KOPT-K1 (cell line): ENCODE data around the gene FHIT.
"Not testable (repeated sequence)": the region's sequence is repeated elsewhere in the genome, so short reads cannot be mapped to it uniquely, and the experiment has no call there.

Experiments
- H3K27ac ChIP-seq: fragments of 200-600 bp; sonication (generic); 2 replicates; pipeline ENCODE4 v1.5.1; 2016; ENCODE audit warnings: antibody characterized with exemption, mild to moderate bottlenecking, low read depth, low read length; ENCODE audit not compliant: poor library complexity, severe bottlenecking
- H3K36me3 ChIP-seq: fragments of 200-600 bp; sonication (generic); 2 replicates; pipeline ENCODE4 v1.5.1; 2017; ENCODE audit warnings: antibody characterized with exemption, mild to moderate bottlenecking, low read length, moderate library complexity; ENCODE audit not compliant: insufficient read depth
- H3K9me3 ChIP-seq: fragments of 200-600 bp; sonication (generic); 2 replicates; pipeline ENCODE4 v1.5.1; 2017; ENCODE audit warnings: antibody characterized with exemption, low read length, mild to moderate bottlenecking; ENCODE audit not compliant: insufficient read depth, poor library complexity, severe bottlenecking

FHIT gene

GRCh38 chr3:60913474-60913873 lies 337.8 kb downstream of the FHIT start:
- no peaks in the 10 kb centered on the region for H3K9me3 ChIP-seq
- no peaks in the 10 kb centered on the region for H3K36me3 ChIP-seq
- H3K27ac ChIP-seq = no peak overlapping the region

- Histone ChIP-seq H3K36me3 (no peaks in the 10 kb centered on the region), H3K27ac (no peak overlapping the region), H3K9me3 (no peaks in the 10 kb centered on the region)
These were observed 338.4 kb downstream of the FHIT start for GRCh38 chr3:60912876-60913275.

GRCh38 chr3:60912142-60912541 lies 339.1 kb downstream of the FHIT start:
- Histone ChIP-seq H3K9me3 (no peaks in the 10 kb centered on the region), H3K36me3 (no peaks in the 10 kb centered on the region), H3K27ac (no peak overlapping the region)

GRCh38 chr3:60909526-60909925 lies 341.7 kb downstream of the FHIT start:
- no peaks in the 10 kb centered on the region for H3K36me3 ChIP-seq
- no peak overlapping the region for H3K27ac ChIP-seq
- no peaks in the 10 kb centered on the region for H3K9me3 ChIP-seq

- Histone ChIP-seq H3K36me3 (no peaks in the 10 kb centered on the region), H3K27ac (no peak overlapping the region), H3K9me3 (no peaks in the 10 kb centered on the region)
These were observed 345.0 kb downstream of the FHIT start for GRCh38 chr3:60906283-60906682.

- no peak overlapping the region for H3K27ac ChIP-seq
- H3K36me3 ChIP-seq = no peaks in the 10 kb centered on the region
- H3K9me3 ChIP-seq = no peaks in the 10 kb centered on the region
These were observed 352.9 kb downstream of the FHIT start for GRCh38 chr3:60898321-60898720.

- Histone ChIP-seq H3K27ac (no peak overlapping the region), H3K36me3 (no peaks in the 10 kb centered on the region)
These were observed 357.3 kb downstream of the FHIT start for GRCh38 chr3:60893946-60894345.

GRCh38 chr3:60890226-60890625 lies 361.0 kb downstream of the FHIT start:
- Histone ChIP-seq H3K27ac (no peak overlapping the region), H3K9me3 (no peaks in the 10 kb centered on the region), H3K36me3 (no peaks in the 10 kb centered on the region)

More at GRCh38 chr3:60893946-60894345, 357.3 kb downstream of the FHIT start:
- H3K9me3 ChIP-seq = no peaks in the 10 kb centered on the region

- not testable (repeated sequence) for H3K27ac ChIP-seq, H3K9me3 ChIP-seq, H3K36me3 ChIP-seq
These were observed 362.3 kb downstream of the FHIT start for GRCh38 chr3:60888952-60889351.

- H3K27ac ChIP-seq = no peak overlapping the region
- no peaks in the 10 kb centered on the region for H3K9me3 ChIP-seq
- H3K36me3 ChIP-seq = no peaks in the 10 kb centered on the region
These were observed 363.7 kb downstream of the FHIT start for GRCh38 chr3:60887574-60887973.

GRCh38 chr3:60886518-60886917 lies 364.7 kb downstream of the FHIT start:
- Histone ChIP-seq H3K36me3 (no peaks in the 10 kb centered on the region), H3K27ac (no peak overlapping the region), H3K9me3 (no peaks in the 10 kb centered on the region)

- H3K27ac ChIP-seq = no peak overlapping the region
- no peaks in the 10 kb centered on the region for H3K9me3 ChIP-seq
- no peaks in the 10 kb centered on the region for H3K36me3 ChIP-seq
These were observed 367.2 kb downstream of the FHIT start for GRCh38 chr3:60884005-60884404.

- no peak overlapping the region for H3K27ac ChIP-seq
- H3K9me3 ChIP-seq = no peaks in the 10 kb centered on the region
- H3K36me3 ChIP-seq = no peaks in the 10 kb centered on the region
These were observed 374.1 kb downstream of the FHIT start for GRCh38 chr3:60877188-60877587.

GRCh38 chr3:60870396-60870795 lies 380.9 kb downstream of the FHIT start:
- Histone ChIP-seq H3K9me3 (no peaks in the 10 kb centered on the region), H3K27ac (no peak overlapping the region), H3K36me3 (no peaks in the 10 kb centered on the region)

GRCh38 chr3:60867200-60867599 lies 384.1 kb downstream of the FHIT start:
- H3K9me3 ChIP-seq = no peaks in the 10 kb centered on the region
- no peak overlapping the region for H3K27ac ChIP-seq
- H3K36me3 ChIP-seq = no peaks in the 10 kb centered on the region

GRCh38 chr3:60856257-60857046 lies 394.8 kb downstream of the FHIT start:
- Histone ChIP-seq H3K36me3 (no peaks in the 10 kb centered on the region), H3K9me3 (peaks cover 4% of the 10 kb centered on the region), H3K27ac (no peak overlapping the region)
